ENCODE measurements around the gene CD24. TPM values are rescaled to one million over a fixed set of nuclear protein-coding genes. Genes with fewer than 3 reads are reported as not detected.
"Not testable (repeated sequence)": the region's sequence is repeated elsewhere in the genome, so short reads cannot be mapped to it uniquely, and the experiment has no call there.

The CD24 gene
- total RNA-seq, 1 experiment from 2014 or later, result 57.4 TPM

GRCh38 chr6:106995640-106996039 lies 21.1 kb upstream of the CD24 start:
- DNase-seq (ENCODE audit: low read depth, low spot score) (no peak), ATAC-seq (no peak)
- no peak overlapping the region for H3K4me3 ChIP-seq (ENCODE audit: low read depth in 2 of 2, low read length in 2 of 2)
- POLR2A ChIA-PET, result no interaction called here
- no peaks in the 10 kb centered on the region for H3K36me3 ChIP-seq (ENCODE audit: control insufficient read depth, insufficient read depth, low read length)
- H3K9me3 ChIP-seq (ENCODE audit: control insufficient read depth, insufficient read depth, low read depth, low read length), result no peaks in the 10 kb centered on the region
- H3K4me1 ChIP-seq (ENCODE audit: control insufficient read depth, insufficient read depth, low read length), result no peaks in the 10 kb centered on the region
- no TSS peak for BruUV-seq (replicated peaks)
- in situ Hi-C loops (cut with HindIII; ENCODE audit: low pct_unique_long_range_greater_than_20kb, low sequenced_read_pairs), result no loop called here
- CTCF ChIA-PET, result no interaction called here
- no peak overlapping the region for H3K27ac ChIP-seq (ENCODE audit: low read length)
- intact Hi-C loops (cut with micrococcal nuclease; ENCODE audit: unreplicated experiment), result no loop called here
- TF ChIP-seq CTCF (IDR thresholded peaks at IDR 0.05) (no peak), POLR2AphosphoS5 (IDR thresholded peaks at IDR 0.05; ENCODE audit: low read depth, low read length) (no peak), TCF7L2 (IDR thresholded peaks at IDR 0.05; ENCODE audit: low read depth, low read length) (no peak), REST (IDR thresholded peaks at IDR 0.05; ENCODE audit: insufficient read depth in 1 of 2, low read depth in 2 of 2, low read length in 1 of 2) (no peak), SIN3A (IDR thresholded peaks at IDR 0.05; ENCODE audit: borderline replicate concordance, insufficient read depth, low read depth, low read length) (no peak)
- H3K27me3 ChIP-seq (ENCODE audit: control insufficient read depth, insufficient read depth, low read length), result no peaks in the 10 kb centered on the region; the same call in 1 of the 2 replicates

GRCh38 chr6:106989737-106990136 lies 15.2 kb upstream of the CD24 start:
- H3K4me1 ChIP-seq (ENCODE audit: control insufficient read depth, insufficient read depth, low read length); H3K27ac ChIP-seq (ENCODE audit: low read length); in situ Hi-C loops (cut with HindIII; ENCODE audit: low pct_unique_long_range_greater_than_20kb, low sequenced_read_pairs); DNase-seq (ENCODE audit: low read depth, low spot score); H3K36me3 ChIP-seq (ENCODE audit: control insufficient read depth, insufficient read depth, low read length); H3K27me3 ChIP-seq (ENCODE audit: control insufficient read depth, insufficient read depth, low read length); H3K4me3 ChIP-seq (ENCODE audit: low read depth in 2 of 2, low read length in 2 of 2); H3K9me3 ChIP-seq (ENCODE audit: control insufficient read depth, insufficient read depth, low read depth, low read length); BruUV-seq (replicated peaks); CTCF ChIA-PET; ATAC-seq: not testable (repeated sequence)
- POLR2A ChIA-PET, result interaction anchor here (0.7 kb wide), 1 partner anchor 13 kb away, joined by 9 read pairs; no protein-coding TSS in a partner anchor
- intact Hi-C loops (cut with micrococcal nuclease; ENCODE audit: unreplicated experiment), result loop anchor here (10.0 kb wide), 1 partner anchor 655 kb away; no protein-coding TSS in a partner anchor

- ChIA-PET POLR2A (no interaction called here), CTCF (interaction anchor here (0.7 kb wide), 1 partner anchor 1167 kb away, joined by 3 read pairs; no protein-coding TSS in a partner anchor)
- no peaks in the 10 kb centered on the region for H3K9me3 ChIP-seq (ENCODE audit: control insufficient read depth, insufficient read depth, low read depth, low read length)
- H3K4me1 ChIP-seq (ENCODE audit: control insufficient read depth, insufficient read depth, low read length), result no peaks in the 10 kb centered on the region
- no TSS peak for BruUV-seq (replicated peaks)
- no peak overlapping the region for H3K4me3 ChIP-seq (ENCODE audit: low read depth in 2 of 2, low read length in 2 of 2)
- H3K27me3 ChIP-seq (ENCODE audit: control insufficient read depth, insufficient read depth, low read length), result no peaks in the 10 kb centered on the region; the same call in 1 of the 2 replicates
- H3K36me3 ChIP-seq (ENCODE audit: control insufficient read depth, insufficient read depth, low read length), result no peaks in the 10 kb centered on the region
- DNase-seq (ENCODE audit: low read depth, low spot score), result no peak
- no peak for ATAC-seq
- in situ Hi-C loops (cut with HindIII; ENCODE audit: low pct_unique_long_range_greater_than_20kb, low sequenced_read_pairs), result no loop called here
- TF ChIP-seq REST (IDR thresholded peaks at IDR 0.05; ENCODE audit: insufficient read depth in 1 of 2, low read depth in 2 of 2, low read length in 1 of 2), result no peak
- TF ChIP-seq CTCF (IDR thresholded peaks at IDR 0.05), result no peak
- TF ChIP-seq SIN3A (IDR thresholded peaks at IDR 0.05; ENCODE audit: borderline replicate concordance, insufficient read depth, low read depth, low read length), result no peak
- TF ChIP-seq POLR2AphosphoS5 (IDR thresholded peaks at IDR 0.05; ENCODE audit: low read depth, low read length), result no peak
- TF ChIP-seq TCF7L2 (IDR thresholded peaks at IDR 0.05; ENCODE audit: low read depth, low read length), result no peak
- intact Hi-C loops (cut with micrococcal nuclease; ENCODE audit: unreplicated experiment), result loop anchor here (10.0 kb wide), 1 partner anchor 654 kb away; no protein-coding TSS in a partner anchor
- no peak overlapping the region for H3K27ac ChIP-seq (ENCODE audit: low read length)
These were observed 14.1 kb upstream of the CD24 start for GRCh38 chr6:106988664-106989063.

All from Panc1 (cell line).